IMR-90 (cell line): ENCODE results near the gene NXT2. TPM values are rescaled to one million over a fixed set of nuclear protein-coding genes. Genes with fewer than 3 reads are reported as not detected.
"Not testable (repeated sequence)": the region's sequence is repeated elsewhere in the genome, so short reads cannot be mapped to it uniquely, and the experiment has no call there.

Experiments
- ATAC-seq: fragments of 200-7000 bp; cut with Tn5 transposase; 2 replicates; pipeline ENCODE4 v1.9.1; 2020; ENCODE audit warnings: low read depth, mild to moderate bottlenecking, moderate library complexity
- BruUV-seq: library from RNA; stranded (reverse); fragments of 400-500 nt; replicated peaks from 2 replicates; lab custom pipeline; 2021; lab: Mats Ljungman, UMichigan
- CTCF ChIA-PET: fragments of 300-600 bp; formaldehyde crosslinking; extraction: SDS; loops from one replicate; lab custom pipeline; 2021; ENCODE audit warnings: antibody characterized with exemption; lab: Yijun Ruan, JAX
- POLR2A ChIA-PET: fragments of 300-600 bp; sonication (Branson Sonifier 250); formaldehyde crosslinking; loops from one replicate; lab custom pipeline; 2022; ENCODE audit warnings: antibody characterized with exemption; ENCODE audit not compliant: unreplicated experiment; lab: Charles Lee
- DNase-seq: peaks from one replicate; pipeline ENCODE4 v3.0.0; 2013
- H2AFZ ChIP-seq: replicated peaks from 2 replicates; pipeline ENCODE3; 2013; ENCODE audit warnings: low read length, mild to moderate bottlenecking; ENCODE audit not compliant: poor library complexity
- H2AK5ac ChIP-seq: 2 replicates; pipeline ENCODE4 v1.6.1; 2013; ENCODE audit warnings: low read depth, low read length, inconsistent platforms
- H2AK9ac ChIP-seq: replicated peaks from 2 replicates; pipeline ENCODE3; 2013; ENCODE audit warnings: mild to moderate bottlenecking, low read depth, low read length, moderate library complexity; ENCODE audit not compliant: poor library complexity
- H2BK120ac ChIP-seq: 2 replicates; pipeline ENCODE4 v1.6.1; 2013; ENCODE audit warnings: low read depth, low read length, inconsistent platforms
- H2BK15ac ChIP-seq: 3 replicates; pipeline ENCODE4 v1.6.1; 2013; ENCODE audit warnings: low read depth, low read length, inconsistent platforms
- H2BK20ac ChIP-seq: 2 replicates; pipeline ENCODE4 v1.6.1; 2013; ENCODE audit warnings: low read depth, mild to moderate bottlenecking, inconsistent platforms, low read length, moderate library complexity
- H2BK5ac ChIP-seq: 2 replicates; pipeline ENCODE4 v1.6.1; 2013; ENCODE audit warnings: mild to moderate bottlenecking, low read depth, low read length, inconsistent platforms; ENCODE audit not compliant: poor library complexity, severe bottlenecking
- H3K14ac ChIP-seq: replicated peaks from 2 replicates; pipeline ENCODE4 v1.6.1; 2013; ENCODE audit warnings: low read depth, low read length, inconsistent platforms
- H3K18ac ChIP-seq: 2 replicates; pipeline ENCODE4 v1.6.1; 2013; ENCODE audit warnings: low read depth, low read length, control low read depth
- H3K23ac ChIP-seq: 2 replicates; pipeline ENCODE4 v1.6.1; 2013; ENCODE audit warnings: low read depth, low read length, inconsistent platforms
- H3K27ac ChIP-seq: 2 replicates; pipeline ENCODE4 v1.5.1; 2013; ENCODE audit warnings: mild to moderate bottlenecking, control low read depth, low read length; ENCODE audit not compliant: insufficient read depth
- H3K27me3 ChIP-seq: 2 replicates; pipeline ENCODE4 v1.6.1; 2013; ENCODE audit warnings: low read length; ENCODE audit not compliant: control insufficient read depth, insufficient read depth
- H3K36me3 ChIP-seq: 2 replicates; pipeline ENCODE4 v1.6.1; 2013; ENCODE audit warnings: low read length, mixed read lengths; ENCODE audit not compliant: control insufficient read depth, insufficient read depth
- H3K4ac ChIP-seq: 2 replicates; pipeline ENCODE4 v1.6.1; 2013; ENCODE audit warnings: low read depth, low read length, inconsistent platforms
- H3K4me1 ChIP-seq: 2 replicates; pipeline ENCODE4 v1.6.1; 2013; ENCODE audit warnings: low read length, mixed read lengths; ENCODE audit not compliant: control insufficient read depth, insufficient read depth
- H3K4me2 ChIP-seq: 2 replicates; pipeline ENCODE4 v1.6.1; 2013; ENCODE audit warnings: low read depth, mild to moderate bottlenecking, control low read depth, low read length, moderate library complexity
- H3K4me3 ChIP-seq: 2 replicates; pipeline ENCODE4 v1.5.1; 2013; ENCODE audit warnings: low read depth, mild to moderate bottlenecking, control low read depth, low read length, moderate library complexity; ENCODE audit not compliant: insufficient read depth
- H3K56ac ChIP-seq: 2 replicates; pipeline ENCODE4 v1.6.1; 2013; ENCODE audit warnings: low read length, inconsistent platforms; ENCODE audit not compliant: insufficient read depth; ENCODE audit errors: extremely low read depth
- H3K79me1 ChIP-seq, 2 experiments: 2 replicates each; pipeline ENCODE4 v1.6.1; 2013; ENCODE audit warnings: low read length in 2 of 2, inconsistent platforms in 1 of 2, low read depth in 1 of 2
- H3K9ac ChIP-seq: 2 replicates; pipeline ENCODE4 v1.6.1; 2013; ENCODE audit warnings: low read depth, low read length, control low read depth
- H3K9me1 ChIP-seq: 2 replicates; pipeline ENCODE4 v1.6.1; 2013; ENCODE audit warnings: low read length, inconsistent platforms; ENCODE audit not compliant: insufficient read depth
- H3K9me3 ChIP-seq: 2 replicates; pipeline ENCODE4 v1.6.1; 2013; ENCODE audit warnings: low read length; ENCODE audit not compliant: control insufficient read depth, insufficient read depth
- H4K20me1 ChIP-seq: 2 replicates; pipeline ENCODE4 v1.6.1; 2013; ENCODE audit warnings: low read length, inconsistent platforms; ENCODE audit not compliant: insufficient read depth
- H4K5ac ChIP-seq: 2 replicates; pipeline ENCODE4 v1.6.1; 2013; ENCODE audit warnings: mild to moderate bottlenecking, low read depth, low read length, control low read depth
- H4K8ac ChIP-seq, 2 experiments: 2 replicates each; pipeline ENCODE4 v1.6.1; 2013; ENCODE audit warnings: low read depth in 2 of 2, low read length in 2 of 2, control low read depth in 1 of 2, inconsistent platforms in 1 of 2
- H4K91ac ChIP-seq: 2 replicates; pipeline ENCODE4 v1.6.1; 2013; ENCODE audit warnings: low read depth, low read length, inconsistent platforms; ENCODE audit not compliant: insufficient read depth
- CEBPB ChIP-seq: IDR thresholded peaks from 2 replicates; pipeline ENCODE4 v1.6.1; 2012; ENCODE audit warnings: low read depth, low read length, improper control_type of control experiment
- NFE2L2 ChIP-seq: fragments of 150-350 bp; IDR thresholded peaks from 2 replicates; pipeline ENCODE4 v1.6.1; 2016; ENCODE audit warnings: low read depth, mild to moderate bottlenecking, low read length
- WGBS, 2 experiments: methylation state at CpG; one replicate each; pipeline versions ENCODE4 v1.1.5 to v1.1.7; 2013; ENCODE audit warnings: missing lambda C conversion rate in 2 of 2; ENCODE audit not compliant: insufficient read length in 1 of 2; ENCODE audit errors: extremely low coverage in 2 of 2; 5-methylcytosine and 5-hydroxymethylcytosine counted together
- dilution Hi-C: fragments of 300-500 bp; cut with HindIII; formaldehyde crosslinking; loops from one replicate; pipeline ENCODE4 v1.14.3; 2018; ENCODE audit warnings: low sequenced_read_pairs; ENCODE audit not compliant: unreplicated experiment
- in situ Hi-C: fragments of 300-500 bp; cut with MboI; formaldehyde crosslinking; loops from 3 replicates; pipeline ENCODE4 v1.14.3; 2019; ENCODE audit warnings: low sequenced_read_pairs, inconsistent platforms, mixed read lengths
- intact Hi-C: fragments of 100-400 bp; cut with micrococcal nuclease; formaldehyde crosslinking; loops from 2 replicates; pipeline ENCODE4 v1.10.0; 2022
- polyA plus RNA-seq, 3 experiments: library from polyadenylated mRNA; depleted of rRNA; stranded (reverse); fragments of >200 nt; gene quantifications; 2 replicates each; pipeline ENCODE4 v1.2.3, GENCODE V29; 2012; ENCODE audit warnings: low replicate concordance in 1 of 3
- total RNA-seq: library from RNA; depleted of rRNA; stranded (reverse); fragments of >200 nt; gene quantifications from 2 replicates; pipeline ENCODE4 v1.2.3, GENCODE V29; 2012

The NXT2 gene
- total and polyA plus RNA-seq, 2 of the 4 experiments (the other 2 are of a cell fraction): 3.6 to 8.1 TPM

GRCh38 chrX:109537324-109537665, 651 bp downstream of the NXT2 start:
- 23% methylated on average over 2 of the region's 10 CpGs; no CpG with 5 or more reads in 1 of the 2 experiments for WGBS, 2 experiments
- POLR2A ChIA-PET: interaction anchor here (0.5 to 0.6 kb wide), 4 partner anchors 223 to 478 kb away, joined by 3 to 8 read pairs (median 4); no protein-coding TSS in a partner anchor

GRCh38 chrX:109539007-109539406, 2.4 kb downstream of the NXT2 start:
- BruUV-seq, H3K36me3 ChIP-seq, H3K27ac ChIP-seq, ATAC-seq, CTCF ChIA-PET, H2AFZ ChIP-seq, POLR2A ChIA-PET, H3K56ac ChIP-seq, H2AK9ac ChIP-seq, H2BK20ac ChIP-seq, H3K23ac ChIP-seq, H3K14ac ChIP-seq, H4K20me1 ChIP-seq, H3K4ac ChIP-seq, H3K9ac ChIP-seq, H3K79me1 ChIP-seq, H3K9me1 ChIP-seq, H4K5ac ChIP-seq, H3K4me3 ChIP-seq, in situ Hi-C loops, intact Hi-C loops, H2BK15ac ChIP-seq, H3K18ac ChIP-seq, dilution Hi-C loops, H2AK5ac ChIP-seq, H3K4me2 ChIP-seq, H4K8ac ChIP-seq, H3K27me3 ChIP-seq, H3K9me3 ChIP-seq, H3K4me1 ChIP-seq, H2BK120ac ChIP-seq, DNase-seq, H4K91ac ChIP-seq, H2BK5ac ChIP-seq: not testable (repeated sequence)

More at GRCh38 chrX:109537324-109537665, 651 bp downstream of the NXT2 start:
- intact Hi-C loops: no loop called here
- no peaks in the 10 kb centered on the region for H3K27me3 ChIP-seq
- no peaks in the 10 kb centered on the region for H3K79me1 ChIP-seq
- H3K18ac ChIP-seq: peak overlapping the region; percentile 85; the same call in 1 of the 2 replicates
- H2BK5ac ChIP-seq: peak overlapping the region; percentile 74
- peak overlapping the region; percentile 81 for H3K56ac ChIP-seq
- H3K14ac ChIP-seq: peak overlapping the region; percentile 14; the same call in 1 of the 2 replicates
- H3K9ac ChIP-seq: peak overlapping the region; percentile 92
- H2AK9ac ChIP-seq: peak overlapping the region; percentile 33
- peak overlapping the region; percentile 95 for H3K4me2 ChIP-seq
- ATAC-seq (peak; percentile 32), DNase-seq (peak; percentile 77)
- H3K4me1 ChIP-seq: no peaks in the 10 kb centered on the region
- peak overlapping the region; percentile 82 for H2AFZ ChIP-seq
- peak overlapping the region; percentile 82 for H4K5ac ChIP-seq
- no peak overlapping the region for H2BK20ac ChIP-seq
- H4K20me1 ChIP-seq: no peaks in the 10 kb centered on the region
- peak overlapping the region; percentile 19; the same call in 1 of the 2 replicates for H3K4ac ChIP-seq
- peak overlapping the region; percentile 97 for H3K4me3 ChIP-seq
- TF ChIP-seq CEBPB (peak; percentile 80), NFE2L2 (no peak)
- H4K8ac ChIP-seq: peak overlapping the region in 1 of 2 experiments; percentile 43; a peak in 2 of 4 replicates
- in situ Hi-C loops: no loop called here
- CTCF ChIA-PET: no interaction called here
- no peaks in the 10 kb centered on the region for H3K9me1 ChIP-seq
- H2AK5ac ChIP-seq: no peak overlapping the region
- no peaks in the 10 kb centered on the region for H3K9me3 ChIP-seq
- dilution Hi-C loops: no loop called here
- no peak overlapping the region for H4K91ac ChIP-seq
- H3K23ac ChIP-seq: 0 out of 2 replicates have a peak overlapping the region, but pooled peaks have one; percentile 45
- no peak overlapping the region for H2BK120ac ChIP-seq
- H2BK15ac ChIP-seq: no peak overlapping the region
- no peaks in the 10 kb centered on the region for H3K36me3 ChIP-seq
- H3K27ac ChIP-seq: peak overlapping the region; percentile 81
- no TSS peak for BruUV-seq
